ENCODE measurements around the gene OPRL1.

The OPRL1 gene

GRCh38 chr20:64038565-64039292 is 41.2 kb upstream of the OPRL1 start:
- H3K27ac Mint-ChIP-seq = no peak overlapping the region
- ATAC-seq = peak; percentile 44
- peaks cover 2% of the 10 kb centered on the region for H3K27me3 Mint-ChIP-seq
- H3K36me3 Mint-ChIP-seq (ENCODE audit: low read depth) = peaks cover 5% of the 10 kb centered on the region
- H3K9me3 Mint-ChIP-seq = no peaks in the 10 kb centered on the region
- DNase-seq = peak; percentile 84
- no peak overlapping the region for H3K4me3 Mint-ChIP-seq
- H3K4me1 Mint-ChIP-seq = peaks cover 65% of the 10 kb centered on the region

DNA sequence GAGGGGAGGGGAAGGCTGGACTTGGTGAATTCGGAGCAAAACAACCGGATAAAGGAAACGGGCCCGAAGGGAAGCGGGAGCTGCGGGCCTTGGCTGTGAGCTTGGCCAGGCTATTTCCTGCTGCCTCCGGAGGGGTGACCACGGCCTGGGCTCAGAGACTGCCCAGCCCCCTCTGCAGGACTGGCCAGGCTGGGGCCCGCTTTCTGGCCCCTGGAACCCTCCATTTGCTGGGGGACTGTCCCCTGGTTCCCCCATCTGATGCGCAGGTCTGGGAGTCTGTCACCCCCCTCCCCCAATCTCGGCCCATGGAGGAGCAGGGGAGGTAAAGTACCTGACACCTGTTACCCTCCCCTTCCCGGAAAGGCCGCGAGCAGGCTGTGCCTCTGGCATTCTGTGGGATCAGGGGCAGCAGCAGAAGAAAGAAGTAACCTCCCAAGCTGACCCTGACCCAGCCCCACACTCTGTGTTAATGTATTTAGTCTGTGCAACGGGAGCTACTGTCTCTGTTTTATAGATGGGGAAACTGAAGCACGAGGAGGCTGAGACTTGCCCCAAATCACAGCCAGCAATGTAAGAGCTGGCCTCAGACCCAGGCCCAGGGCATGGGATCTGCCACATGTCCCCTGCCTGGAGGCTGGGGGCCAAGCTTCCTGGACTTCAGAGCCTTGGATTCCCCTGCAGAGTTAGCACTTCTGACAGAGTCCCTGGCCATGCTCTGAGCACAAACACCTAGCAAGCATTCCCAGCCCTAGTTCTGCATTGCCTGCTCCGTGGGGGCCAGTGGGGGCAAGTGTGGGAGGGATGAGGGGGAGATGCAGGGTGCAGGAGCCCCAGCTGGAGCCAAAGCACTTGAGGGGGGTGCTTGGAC is 40.4 kb upstream of the OPRL1 start:
- H3K27me3 Mint-ChIP-seq = peaks cover 2% of the 10 kb centered on the region
- H3K9me3 Mint-ChIP-seq = no peaks in the 10 kb centered on the region
- ATAC-seq = no peak
- H3K36me3 Mint-ChIP-seq (ENCODE audit: low read depth) = no peaks in the 10 kb centered on the region
- DNase-seq = no peak
- H3K27ac Mint-ChIP-seq = no peak overlapping the region
- H3K4me3 Mint-ChIP-seq = peak overlapping the region; percentile 50
- peaks cover 58% of the 10 kb centered on the region for H3K4me1 Mint-ChIP-seq

- Mint-ChIP-seq H3K27me3 (peaks cover 2% of the 10 kb centered on the region), H3K27ac (no peak overlapping the region), H3K36me3 (ENCODE audit: low read depth) (no peaks in the 10 kb centered on the region), H3K4me3 (no peak overlapping the region), H3K4me1 (peaks cover 51% of the 10 kb centered on the region), H3K9me3 (no peaks in the 10 kb centered on the region)
- DNase-seq (no peak), ATAC-seq (no peak)
Measured at GRCh38 chr20:64040231-64041039, 39.4 kb upstream of the OPRL1 start.

- no peaks in the 10 kb centered on the region for H3K9me3 Mint-ChIP-seq
- peaks cover 46% of the 10 kb centered on the region for H3K4me1 Mint-ChIP-seq
- H3K36me3 Mint-ChIP-seq (ENCODE audit: low read depth) = no peaks in the 10 kb centered on the region
- DNase-seq = no peak
- H3K4me3 Mint-ChIP-seq = peak overlapping the region; percentile 79
- no peak for ATAC-seq
- H3K27me3 Mint-ChIP-seq = peaks cover 3% of the 10 kb centered on the region
- peak overlapping the region; percentile 49 for H3K27ac Mint-ChIP-seq
Measured at GRCh38 chr20:64041040-64041780, 38.7 kb upstream of the OPRL1 start.

DNA sequence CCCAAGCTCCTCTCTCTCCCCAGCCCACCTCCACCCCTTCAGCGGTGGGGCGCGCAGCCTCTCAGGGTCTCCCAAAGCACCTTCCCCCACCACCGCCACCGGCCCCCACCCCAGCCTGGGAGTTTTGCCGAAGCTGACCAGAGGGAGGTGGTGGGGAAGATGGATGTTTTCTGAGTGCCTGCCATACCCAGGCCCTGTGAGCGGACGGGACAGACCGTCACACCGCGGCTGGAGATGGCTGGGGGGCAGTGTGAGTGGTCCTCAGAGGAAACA is 38.2 kb upstream of the OPRL1 start:
- Mint-ChIP-seq H3K27ac (no peak overlapping the region), H3K4me3 (peak overlapping the region; percentile 79), H3K27me3 (peaks cover 7% of the 10 kb centered on the region), H3K36me3 (ENCODE audit: low read depth) (no peaks in the 10 kb centered on the region), H3K4me1 (peaks cover 44% of the 10 kb centered on the region), H3K9me3 (no peaks in the 10 kb centered on the region)
- no peak for ATAC-seq
- no peak for DNase-seq

GRCh38 chr20:64042054-64042781 is 37.7 kb upstream of the OPRL1 start:
- H3K36me3 Mint-ChIP-seq (ENCODE audit: low read depth) = no peaks in the 10 kb centered on the region
- peak overlapping the region; percentile 71 for H3K27ac Mint-ChIP-seq
- peaks cover 8% of the 10 kb centered on the region for H3K27me3 Mint-ChIP-seq
- H3K9me3 Mint-ChIP-seq = no peaks in the 10 kb centered on the region
- ATAC-seq (no peak), DNase-seq (no peak)
- peaks cover 39% of the 10 kb centered on the region for H3K4me1 Mint-ChIP-seq
- peak overlapping the region; percentile 79 for H3K4me3 Mint-ChIP-seq

- H3K27me3 Mint-ChIP-seq = peaks cover 10% of the 10 kb centered on the region
- no peaks in the 10 kb centered on the region for H3K9me3 Mint-ChIP-seq
- no peaks in the 10 kb centered on the region for H3K36me3 Mint-ChIP-seq (ENCODE audit: low read depth)
- no peak overlapping the region for H3K27ac Mint-ChIP-seq
- ATAC-seq (no peak), DNase-seq (no peak)
- peaks cover 31% of the 10 kb centered on the region for H3K4me1 Mint-ChIP-seq
- H3K4me3 Mint-ChIP-seq = peak overlapping the region; percentile 48
Measured at GRCh38 chr20:64043768-64044167, 36.1 kb upstream of the OPRL1 start.

DNA sequence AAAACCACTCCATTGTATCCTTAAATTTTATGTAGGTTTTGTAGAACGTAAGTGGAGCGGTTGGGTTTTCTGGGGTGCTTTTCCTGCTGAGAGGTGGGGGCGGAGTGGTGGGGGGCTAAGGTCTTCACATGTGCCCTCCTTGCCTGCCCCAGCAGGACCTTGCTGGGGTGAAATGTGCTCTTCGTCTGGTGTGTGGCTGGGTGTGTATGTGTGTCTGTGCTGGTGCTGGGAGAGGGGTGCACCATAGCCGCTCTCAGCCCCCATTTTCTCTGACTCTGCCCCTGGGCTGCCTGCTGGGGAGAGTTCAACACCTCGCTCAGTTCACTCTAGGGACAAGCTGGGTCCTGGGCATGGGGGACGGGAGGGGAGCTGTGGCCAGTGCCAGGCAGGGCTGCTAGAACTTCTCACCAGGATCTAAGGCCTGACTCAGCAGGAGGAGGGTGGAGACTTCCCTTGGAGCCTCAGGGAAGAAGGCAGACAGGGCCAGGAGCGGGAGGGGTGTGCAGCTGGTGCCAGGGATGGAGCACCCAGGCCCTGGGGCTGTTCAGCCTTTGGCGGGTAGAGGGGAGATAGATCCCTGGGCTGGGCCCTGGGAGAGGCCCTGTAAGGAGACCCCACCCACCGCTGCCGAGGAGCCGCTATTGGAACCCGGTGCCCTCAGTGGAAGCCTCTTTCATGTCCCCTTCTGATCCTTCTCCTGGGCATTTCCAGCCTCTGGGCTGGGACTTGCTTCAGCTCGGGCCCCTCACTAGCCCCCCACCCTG is 35.2 kb upstream of the OPRL1 start:
- no peak for ATAC-seq
- H3K27me3 Mint-ChIP-seq = peaks cover 12% of the 10 kb centered on the region
- no peaks in the 10 kb centered on the region for H3K9me3 Mint-ChIP-seq
- no peaks in the 10 kb centered on the region for H3K36me3 Mint-ChIP-seq (ENCODE audit: low read depth)
- DNase-seq = no peak
- H3K4me3 Mint-ChIP-seq = no peak overlapping the region
- H3K4me1 Mint-ChIP-seq = peaks cover 28% of the 10 kb centered on the region
- no peak overlapping the region for H3K27ac Mint-ChIP-seq

- Mint-ChIP-seq H3K36me3 (ENCODE audit: low read depth) (no peaks in the 10 kb centered on the region), H3K27ac (no peak overlapping the region), H3K9me3 (no peaks in the 10 kb centered on the region), H3K4me3 (no peak overlapping the region), H3K27me3 (peaks cover 17% of the 10 kb centered on the region), H3K4me1 (peaks cover 22% of the 10 kb centered on the region)
- no peak for DNase-seq
- no peak for ATAC-seq
Measured at GRCh38 chr20:64045346-64046011, 34.4 kb upstream of the OPRL1 start.

DNA sequence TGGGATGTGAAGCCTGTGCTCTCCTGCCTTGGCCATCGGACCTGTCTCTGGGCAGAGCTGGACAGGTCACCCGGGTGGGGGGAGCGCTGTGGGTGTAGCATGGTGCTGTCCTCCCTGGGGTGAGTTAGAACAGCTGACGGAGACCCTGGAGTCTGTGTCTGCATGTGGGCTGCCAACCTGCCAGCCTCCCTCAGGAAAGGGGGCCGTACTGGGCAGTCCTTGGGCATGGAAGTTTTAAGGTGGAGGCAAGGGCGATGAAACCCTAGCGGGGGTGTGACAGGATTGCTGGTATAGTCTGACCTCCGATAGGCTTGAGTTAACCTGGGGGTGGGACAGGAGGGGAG is 32.9 kb upstream of the OPRL1 start:
- Mint-ChIP-seq H3K4me1 (peaks cover 11% of the 10 kb centered on the region), H3K9me3 (no peaks in the 10 kb centered on the region), H3K27me3 (peaks cover 24% of the 10 kb centered on the region), H3K4me3 (no peak overlapping the region), H3K27ac (no peak overlapping the region), H3K36me3 (ENCODE audit: low read depth) (no peaks in the 10 kb centered on the region)
- DNase-seq (no peak), ATAC-seq (no peak)

GRCh38 chr20:64047968-64048401 is 31.9 kb upstream of the OPRL1 start:
- Mint-ChIP-seq H3K9me3 (no peaks in the 10 kb centered on the region), H3K27ac (no peak overlapping the region), H3K36me3 (ENCODE audit: low read depth) (no peaks in the 10 kb centered on the region), H3K4me3 (no peak overlapping the region), H3K27me3 (peaks cover 24% of the 10 kb centered on the region), H3K4me1 (peaks cover 8% of the 10 kb centered on the region)
- ATAC-seq = no peak
- no peak for DNase-seq

GRCh38 chr20:64048402-64049044 is 31.4 kb upstream of the OPRL1 start:
- H3K4me3 Mint-ChIP-seq = no peak overlapping the region
- H3K27me3 Mint-ChIP-seq = peaks cover 24% of the 10 kb centered on the region
- H3K27ac Mint-ChIP-seq = no peak overlapping the region
- H3K9me3 Mint-ChIP-seq = no peaks in the 10 kb centered on the region
- DNase-seq (no peak), ATAC-seq (no peak)
- peaks cover 8% of the 10 kb centered on the region for H3K4me1 Mint-ChIP-seq
- H3K36me3 Mint-ChIP-seq (ENCODE audit: low read depth) = no peaks in the 10 kb centered on the region

Data from activated naive CD8-positive, alpha-beta T cell treated with anti-CD3 and anti-CD28 coated beads, Interleukin-2, amount 50 U/mL, for 24 hours (primary cell).